IMR-90 (cell line): ENCODE results near the gene ARHGEF10L. TPM values are rescaled to one million over a fixed set of nuclear protein-coding genes. Genes with fewer than 3 reads are reported as not detected.

Source experiments
- ATAC-seq: fragments of 200-7000 bp; cut with Tn5 transposase; 2 replicates; pipeline ENCODE4 v1.9.1; 2020; ENCODE audit warnings: low read depth, mild to moderate bottlenecking, moderate library complexity
- BruUV-seq: library from RNA; stranded (reverse); fragments of 400-500 nt; replicated peaks from 2 replicates; lab custom pipeline; 2021; lab: Mats Ljungman, UMichigan
- CTCF ChIA-PET: fragments of 300-600 bp; formaldehyde crosslinking; extraction: SDS; loops from one replicate; lab custom pipeline; 2021; ENCODE audit warnings: antibody characterized with exemption; lab: Yijun Ruan, JAX
- POLR2A ChIA-PET: fragments of 300-600 bp; sonication (Branson Sonifier 250); formaldehyde crosslinking; loops from one replicate; lab custom pipeline; 2022; ENCODE audit warnings: antibody characterized with exemption; ENCODE audit not compliant: unreplicated experiment; lab: Charles Lee
- DNase-seq: peaks from one replicate; pipeline ENCODE4 v3.0.0; 2013
- H2AFZ ChIP-seq: replicated peaks from 2 replicates; pipeline ENCODE3; 2013; ENCODE audit warnings: low read length, mild to moderate bottlenecking; ENCODE audit not compliant: poor library complexity
- H2AK5ac ChIP-seq: 2 replicates; pipeline ENCODE4 v1.6.1; 2013; ENCODE audit warnings: low read depth, low read length, inconsistent platforms
- H2AK9ac ChIP-seq: replicated peaks from 2 replicates; pipeline ENCODE3; 2013; ENCODE audit warnings: mild to moderate bottlenecking, low read depth, low read length, moderate library complexity; ENCODE audit not compliant: poor library complexity
- H2BK120ac ChIP-seq: 2 replicates; pipeline ENCODE4 v1.6.1; 2013; ENCODE audit warnings: low read depth, low read length, inconsistent platforms
- H2BK15ac ChIP-seq: 3 replicates; pipeline ENCODE4 v1.6.1; 2013; ENCODE audit warnings: low read depth, low read length, inconsistent platforms
- H2BK20ac ChIP-seq: 2 replicates; pipeline ENCODE4 v1.6.1; 2013; ENCODE audit warnings: low read depth, mild to moderate bottlenecking, inconsistent platforms, low read length, moderate library complexity
- H2BK5ac ChIP-seq: 2 replicates; pipeline ENCODE4 v1.6.1; 2013; ENCODE audit warnings: mild to moderate bottlenecking, low read depth, low read length, inconsistent platforms; ENCODE audit not compliant: poor library complexity, severe bottlenecking
- H3K14ac ChIP-seq: replicated peaks from 2 replicates; pipeline ENCODE4 v1.6.1; 2013; ENCODE audit warnings: low read depth, low read length, inconsistent platforms
- H3K18ac ChIP-seq: 2 replicates; pipeline ENCODE4 v1.6.1; 2013; ENCODE audit warnings: low read depth, low read length, control low read depth
- H3K23ac ChIP-seq: 2 replicates; pipeline ENCODE4 v1.6.1; 2013; ENCODE audit warnings: low read depth, low read length, inconsistent platforms
- H3K27ac ChIP-seq: 2 replicates; pipeline ENCODE4 v1.5.1; 2013; ENCODE audit warnings: mild to moderate bottlenecking, control low read depth, low read length; ENCODE audit not compliant: insufficient read depth
- H3K27me3 ChIP-seq: 2 replicates; pipeline ENCODE4 v1.6.1; 2013; ENCODE audit warnings: low read length; ENCODE audit not compliant: control insufficient read depth, insufficient read depth
- H3K36me3 ChIP-seq: 2 replicates; pipeline ENCODE4 v1.6.1; 2013; ENCODE audit warnings: low read length, mixed read lengths; ENCODE audit not compliant: control insufficient read depth, insufficient read depth
- H3K4ac ChIP-seq: 2 replicates; pipeline ENCODE4 v1.6.1; 2013; ENCODE audit warnings: low read depth, low read length, inconsistent platforms
- H3K4me1 ChIP-seq: 2 replicates; pipeline ENCODE4 v1.6.1; 2013; ENCODE audit warnings: low read length, mixed read lengths; ENCODE audit not compliant: control insufficient read depth, insufficient read depth
- H3K4me2 ChIP-seq: 2 replicates; pipeline ENCODE4 v1.6.1; 2013; ENCODE audit warnings: low read depth, mild to moderate bottlenecking, control low read depth, low read length, moderate library complexity
- H3K4me3 ChIP-seq: 2 replicates; pipeline ENCODE4 v1.5.1; 2013; ENCODE audit warnings: low read depth, mild to moderate bottlenecking, control low read depth, low read length, moderate library complexity; ENCODE audit not compliant: insufficient read depth
- H3K56ac ChIP-seq: 2 replicates; pipeline ENCODE4 v1.6.1; 2013; ENCODE audit warnings: low read length, inconsistent platforms; ENCODE audit not compliant: insufficient read depth; ENCODE audit errors: extremely low read depth
- H3K79me1 ChIP-seq, 2 experiments: 2 replicates each; pipeline ENCODE4 v1.6.1; 2013; ENCODE audit warnings: low read length in 2 of 2, inconsistent platforms in 1 of 2, low read depth in 1 of 2
- H3K9ac ChIP-seq: 2 replicates; pipeline ENCODE4 v1.6.1; 2013; ENCODE audit warnings: low read depth, low read length, control low read depth
- H3K9me1 ChIP-seq: 2 replicates; pipeline ENCODE4 v1.6.1; 2013; ENCODE audit warnings: low read length, inconsistent platforms; ENCODE audit not compliant: insufficient read depth
- H3K9me3 ChIP-seq: 2 replicates; pipeline ENCODE4 v1.6.1; 2013; ENCODE audit warnings: low read length; ENCODE audit not compliant: control insufficient read depth, insufficient read depth
- H4K20me1 ChIP-seq: 2 replicates; pipeline ENCODE4 v1.6.1; 2013; ENCODE audit warnings: low read length, inconsistent platforms; ENCODE audit not compliant: insufficient read depth
- H4K5ac ChIP-seq: 2 replicates; pipeline ENCODE4 v1.6.1; 2013; ENCODE audit warnings: mild to moderate bottlenecking, low read depth, low read length, control low read depth
- H4K8ac ChIP-seq, 2 experiments: 2 replicates each; pipeline ENCODE4 v1.6.1; 2013; ENCODE audit warnings: low read depth in 2 of 2, low read length in 2 of 2, control low read depth in 1 of 2, inconsistent platforms in 1 of 2
- H4K91ac ChIP-seq: 2 replicates; pipeline ENCODE4 v1.6.1; 2013; ENCODE audit warnings: low read depth, low read length, inconsistent platforms; ENCODE audit not compliant: insufficient read depth
- BHLHE40 ChIP-seq: fragments of 150-350 bp; IDR thresholded peaks from 2 replicates; pipeline ENCODE4 v1.6.1; 2016; ENCODE audit warnings: mild to moderate bottlenecking, low read depth, low read length
- CEBPB ChIP-seq: IDR thresholded peaks from 2 replicates; pipeline ENCODE4 v1.6.1; 2012; ENCODE audit warnings: low read depth, low read length, improper control_type of control experiment
- CHD1 ChIP-seq: IDR thresholded peaks from 2 replicates; pipeline ENCODE4 v1.6.1; 2012; ENCODE audit warnings: low read depth, low read length, improper control_type of control experiment
- ELK1 ChIP-seq: fragments of 150-350 bp; IDR thresholded peaks from 2 replicates; pipeline ENCODE4 v1.6.1; 2016; ENCODE audit warnings: low read depth, mild to moderate bottlenecking, low read length, moderate library complexity, borderline replicate concordance
- MAZ ChIP-seq: IDR thresholded peaks from 2 replicates; pipeline ENCODE4 v1.6.1; 2012; ENCODE audit warnings: low read depth, mild to moderate bottlenecking, low read length, improper control_type of control experiment, moderate library complexity, borderline replicate concordance
- MXI1 ChIP-seq: IDR thresholded peaks from 2 replicates; pipeline ENCODE4 v1.6.1; 2012; ENCODE audit warnings: low read depth, mild to moderate bottlenecking, low read length, moderate library complexity, borderline replicate concordance
- NFE2L2 ChIP-seq: fragments of 150-350 bp; IDR thresholded peaks from 2 replicates; pipeline ENCODE4 v1.6.1; 2016; ENCODE audit warnings: low read depth, mild to moderate bottlenecking, low read length
- POLR2A ChIP-seq: IDR thresholded peaks from 2 replicates; pipeline ENCODE4 v1.6.1; 2012; ENCODE audit warnings: mild to moderate bottlenecking, low read depth, low read length
- RAD21 ChIP-seq: IDR thresholded peaks from 2 replicates; pipeline ENCODE4 v1.6.1; 2012; ENCODE audit warnings: low read length, improper control_type of control experiment
- RCOR1 ChIP-seq: IDR thresholded peaks from 2 replicates; pipeline ENCODE4 v1.6.1; 2012; ENCODE audit warnings: mild to moderate bottlenecking, low read length, improper control_type of control experiment; ENCODE audit not compliant: insufficient replicate concordance
- RFX5 ChIP-seq: IDR thresholded peaks from 2 replicates; pipeline ENCODE4 v1.8.0; 2012; ENCODE audit warnings: low read depth, mild to moderate bottlenecking, low read length, moderate library complexity
- SMC3 ChIP-seq: fragments of 150-350 bp; IDR thresholded peaks from 2 replicates; pipeline ENCODE4 v1.6.1; 2016; ENCODE audit warnings: low read depth, mild to moderate bottlenecking, antibody characterized with exemption, low read length, moderate library complexity
- USF2 ChIP-seq: fragments of 150-350 bp; IDR thresholded peaks from 2 replicates; pipeline ENCODE4 v1.6.1; 2017; ENCODE audit warnings: mild to moderate bottlenecking, antibody characterized with exemption, low read length, low read depth
- WGBS, 2 experiments: methylation state at CpG; one replicate each; pipeline versions ENCODE4 v1.1.5 to v1.1.7; 2013; ENCODE audit warnings: missing lambda C conversion rate in 2 of 2; ENCODE audit not compliant: insufficient read length in 1 of 2; ENCODE audit errors: extremely low coverage in 2 of 2; 5-methylcytosine and 5-hydroxymethylcytosine counted together
- dilution Hi-C: fragments of 300-500 bp; cut with HindIII; formaldehyde crosslinking; loops from one replicate; pipeline ENCODE4 v1.14.3; 2018; ENCODE audit warnings: low sequenced_read_pairs; ENCODE audit not compliant: unreplicated experiment
- in situ Hi-C: fragments of 300-500 bp; cut with MboI; formaldehyde crosslinking; loops from 3 replicates; pipeline ENCODE4 v1.14.3; 2019; ENCODE audit warnings: low sequenced_read_pairs, inconsistent platforms, mixed read lengths
- intact Hi-C: fragments of 100-400 bp; cut with micrococcal nuclease; formaldehyde crosslinking; loops from 2 replicates; pipeline ENCODE4 v1.10.0; 2022
- polyA plus RNA-seq, 3 experiments: library from polyadenylated mRNA; depleted of rRNA; stranded (reverse); fragments of >200 nt; gene quantifications; 2 replicates each; pipeline ENCODE4 v1.2.3, GENCODE V29; 2012; ENCODE audit warnings: low replicate concordance in 1 of 3
- total RNA-seq: library from RNA; depleted of rRNA; stranded (reverse); fragments of >200 nt; gene quantifications from 2 replicates; pipeline ENCODE4 v1.2.3, GENCODE V29; 2012

Gene ARHGEF10L
- total and polyA plus RNA-seq, 2 of the 4 experiments (the other 2 are of a cell fraction) = 4.8 to 12.4 TPM

- POLR2A ChIA-PET = no interaction called here
Observed at GRCh38 chr1:17554954-17555353, 15.5 kb downstream of the ARHGEF10L start.

More at GRCh38 chr1:17554954-17555353, 15.5 kb downstream of the ARHGEF10L start:
- Histone ChIP-seq H3K18ac (no peak overlapping the region), H4K20me1 (peaks cover 18% of the 10 kb centered on the region), H3K23ac (no peak overlapping the region), H2AK9ac (no peak overlapping the region), H4K5ac (no peak overlapping the region), H3K4me1 (peaks cover 22% of the 10 kb centered on the region), H2BK15ac (peak overlapping the region; percentile 84; the same call in 1 of the 3 replicates), H3K56ac (no peak overlapping the region), H3K79me1 (peaks cover 38 to 79% of the 10 kb centered on the region in 2 experiments), H3K4me3 (no peak overlapping the region), H4K91ac (peak overlapping the region; percentile 49), H2BK20ac (0 out of 2 replicates have a peak overlapping the region, but pooled peaks have one; percentile 11), H2BK5ac (no peak overlapping the region), H3K9me3 (no peaks in the 10 kb centered on the region), H2AFZ (no peak overlapping the region), H3K27me3 (no peaks in the 10 kb centered on the region), H3K9me1 (peaks cover 23% of the 10 kb centered on the region), H3K14ac (no peak overlapping the region), H4K8ac (no peak overlapping the region), H3K9ac (no peak overlapping the region), H2BK120ac (no peak overlapping the region), H3K36me3 (no peaks in the 10 kb centered on the region), H3K4ac (peak overlapping the region; percentile 83; the same call in 1 of the 2 replicates), H3K4me2 (no peak overlapping the region), H3K27ac (no peak overlapping the region), H2AK5ac (peak overlapping the region; percentile 76; the same call in 1 of the 2 replicates)
- in situ Hi-C loops = no loop called here
- TF ChIP-seq ELK1 = no peak
- TF ChIP-seq CEBPB = no peak
- no peak for TF ChIP-seq NFE2L2
- TF ChIP-seq RFX5 = no peak
- no peak for TF ChIP-seq RAD21
- no peak for TF ChIP-seq SMC3
- no peak for TF ChIP-seq MAZ
- no peak for TF ChIP-seq POLR2A
- no peak for TF ChIP-seq USF2
- TF ChIP-seq RCOR1 = no peak
- TF ChIP-seq BHLHE40 = no peak
- TF ChIP-seq MXI1 = no peak
- no peak for TF ChIP-seq CHD1
- no peak for ATAC-seq
- intact Hi-C loops = no loop called here
- BruUV-seq = no TSS peak
- CTCF ChIA-PET = no interaction called here
- no CpG with 5 or more reads among the region's 2 CpGs for WGBS, 2 experiments
- DNase-seq = no peak
- dilution Hi-C loops = no loop called here
